SU-DHL-6 (cell line): ENCODE results near the gene KLHL7.

Source experiments
- EZH2phosphoT487 ChIP-seq: fragments of 200-600 bp; sonication (generic), shearing (Covaris generic); conservative IDR thresholded peaks from 2 replicates; pipeline ENCODE4 v1.6.1; 2018; ENCODE audit warnings: mild to moderate bottlenecking, antibody characterized with exemption, low read length, moderate library complexity, mixed read lengths
- TF ChIP-seq, protein P1 (sequence below): fragments of 200-600 bp; sonication (generic); IDR thresholded peaks from one replicate; pipeline ENCODE4 v1.5.1; 2017; ENCODE audit warnings: antibody characterized with exemption, mild to moderate bottlenecking, low read length, moderate library complexity; ENCODE audit not compliant: insufficient read depth, poor library complexity, severe bottlenecking

GRCh38 chr7:23072048-23072447 is 33.5 kb upstream of the KLHL7 start:
- TF ChIP-seq, protein P1, sequence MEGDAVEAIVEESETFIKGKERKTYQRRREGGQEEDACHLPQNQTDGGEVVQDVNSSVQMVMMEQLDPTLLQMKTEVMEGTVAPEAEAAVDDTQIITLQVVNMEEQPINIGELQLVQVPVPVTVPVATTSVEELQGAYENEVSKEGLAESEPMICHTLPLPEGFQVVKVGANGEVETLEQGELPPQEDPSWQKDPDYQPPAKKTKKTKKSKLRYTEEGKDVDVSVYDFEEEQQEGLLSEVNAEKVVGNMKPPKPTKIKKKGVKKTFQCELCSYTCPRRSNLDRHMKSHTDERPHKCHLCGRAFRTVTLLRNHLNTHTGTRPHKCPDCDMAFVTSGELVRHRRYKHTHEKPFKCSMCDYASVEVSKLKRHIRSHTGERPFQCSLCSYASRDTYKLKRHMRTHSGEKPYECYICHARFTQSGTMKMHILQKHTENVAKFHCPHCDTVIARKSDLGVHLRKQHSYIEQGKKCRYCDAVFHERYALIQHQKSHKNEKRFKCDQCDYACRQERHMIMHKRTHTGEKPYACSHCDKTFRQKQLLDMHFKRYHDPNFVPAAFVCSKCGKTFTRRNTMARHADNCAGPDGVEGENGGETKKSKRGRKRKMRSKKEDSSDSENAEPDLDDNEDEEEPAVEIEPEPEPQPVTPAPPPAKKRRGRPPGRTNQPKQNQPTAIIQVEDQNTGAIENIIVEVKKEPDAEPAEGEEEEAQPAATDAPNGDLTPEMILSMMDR: no peak
- no peak for TF ChIP-seq EZH2phosphoT487
